BLaER1 treated with 17β-estradiol and CSF1 and Interleukin-3, amounts not matched to agents 10 nM and 100 nM (cell line): Measurements from ENCODE around the gene PPFIA1.
"Not testable (repeated sequence)": the region's sequence is repeated elsewhere in the genome, so short reads cannot be mapped to it uniquely, and the experiment has no call there.

Experiments
- H3K27ac ChIP-seq, 11 experiments: shearing (Covaris generic); formaldehyde crosslinking; 2 replicates each; pipeline ENCODE4 v1.8.1; 2022
- H3K27me3 ChIP-seq, 11 experiments: shearing (Covaris generic); formaldehyde crosslinking; 2 replicates each; pipeline ENCODE4 v1.8.1; 2022
- H3K36me3 ChIP-seq, 11 experiments: shearing (Covaris generic); formaldehyde crosslinking; 2 replicates each; pipeline ENCODE4 v1.8.1; 2022
- H3K4me1 ChIP-seq, 10 experiments: shearing (Covaris generic); formaldehyde crosslinking; 2 replicates each; pipeline ENCODE4 v1.8.1; 2022
- H3K4me2 ChIP-seq, 11 experiments: shearing (Covaris generic); formaldehyde crosslinking; 2 replicates each; pipeline ENCODE4 v1.8.1; 2022
- H3K4me3 ChIP-seq, 10 experiments: shearing (Covaris generic); formaldehyde crosslinking; 2 replicates each; pipeline ENCODE4 v1.8.1; 2022
- H3K9ac ChIP-seq, 11 experiments: shearing (Covaris generic); formaldehyde crosslinking; 2 replicates each; pipeline ENCODE4 v1.8.1; 2022
- H3K9me3 ChIP-seq, 11 experiments: shearing (Covaris generic); formaldehyde crosslinking; replicated peaks in 1 of 11; 2 replicates each; pipeline ENCODE4 v1.8.1; 2022
- H4K20me1 ChIP-seq, 11 experiments: shearing (Covaris generic); formaldehyde crosslinking; 2 replicates each; pipeline ENCODE4 v1.8.1; 2022
- Cebpa-rat ChIP-seq, 11 experiments: shearing (Covaris generic); IDR thresholded peaks; 2 replicates each; pipeline ENCODE4 v1.8.1; 2022

PPFIA1 gene

GRCh38 chr11:70381872-70382861 lies 111.7 kb downstream of the PPFIA1 start:
- no peaks in the 10 kb centered on the region for H3K27me3 ChIP-seq
- peaks cover 73 to 90% (median 80%) of the 10 kb centered on the region in 11 experiments for H3K36me3 ChIP-seq
- no peak overlapping the region for H3K27ac ChIP-seq
- peaks cover 0 to 7% (median 0%) of the 10 kb centered on the region in 10 experiments; a peak in 2 of 20 replicates for H3K4me1 ChIP-seq
- H3K9ac ChIP-seq, result no peak overlapping the region
- no peak for TF ChIP-seq Cebpa-rat (IDR thresholded peaks at IDR 0.05)
- H3K9me3 ChIP-seq, result no peaks in the 10 kb centered on the region
- H3K4me3 ChIP-seq, result no peak overlapping the region
- H4K20me1 ChIP-seq, result peaks cover 0 to 76% (median 22%) of the 10 kb centered on the region in 11 experiments; a peak in 15 of 22 replicates
- H3K4me2 ChIP-seq, result no peak overlapping the region

DNA sequence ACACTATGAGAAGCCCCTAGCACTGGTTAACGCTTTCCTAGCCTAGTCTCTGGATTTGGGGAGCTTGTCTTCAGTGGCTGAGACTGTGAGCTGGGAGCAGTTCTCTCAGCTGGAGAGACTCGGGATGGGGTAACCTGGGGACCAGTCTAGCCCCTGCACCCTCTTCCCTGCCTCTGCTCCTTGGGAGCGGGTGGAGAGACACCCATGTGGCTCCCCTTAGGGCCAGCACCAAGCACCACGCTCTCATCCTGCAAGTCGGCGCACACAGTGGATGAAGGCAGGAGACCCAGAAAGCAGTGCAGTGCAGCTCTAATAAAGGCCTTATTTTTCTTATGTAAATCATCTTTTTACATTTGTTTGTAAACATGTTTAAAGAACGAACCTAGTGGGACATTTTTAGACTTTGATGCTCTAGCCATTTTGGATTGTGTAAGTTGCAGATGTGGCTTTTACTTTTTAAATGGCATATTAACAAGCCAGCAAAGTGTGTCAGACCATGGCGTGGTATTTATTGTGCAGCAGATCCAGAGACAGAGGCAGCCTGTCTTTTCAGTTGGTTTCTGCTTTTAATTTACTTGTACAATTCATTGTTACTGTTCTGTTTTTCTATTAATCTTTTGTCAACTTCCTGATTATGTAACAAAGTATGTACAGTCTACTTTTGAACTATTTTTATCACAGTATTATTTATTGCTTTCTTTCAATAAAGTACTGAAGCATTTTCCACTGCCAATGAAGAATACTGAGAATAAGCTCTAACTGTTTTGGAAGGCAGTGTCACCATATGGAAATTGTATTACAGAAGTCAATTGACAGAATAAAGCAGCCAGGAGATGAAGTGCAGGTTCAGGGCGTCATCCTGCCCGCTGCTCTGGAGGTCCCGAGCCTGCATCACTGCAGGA lies 113.4 kb downstream of the PPFIA1 start:
- Histone ChIP-seq H3K9ac (no peak overlapping the region), H4K20me1 (peaks cover 0 to 70% (median 21%) of the 10 kb centered on the region in 11 experiments; a peak in 15 of 22 replicates), H3K36me3 (peaks cover 56 to 73% (median 62%) of the 10 kb centered on the region in 11 experiments), H3K4me3 (no peak overlapping the region), H3K4me1 (peaks cover 0 to 7% (median 0%) of the 10 kb centered on the region in 10 experiments; a peak in 2 of 20 replicates), H3K27ac (no peak overlapping the region), H3K9me3 (no peaks in the 10 kb centered on the region), H3K27me3 (0 out of 22 replicates have a peak, but pooled peaks cover 0 to 7% (median 0%) of the 10 kb centered on the region in 11 experiments), H3K4me2 (no peak overlapping the region)
- no peak for TF ChIP-seq Cebpa-rat (IDR thresholded peaks at IDR 0.05)

DNA sequence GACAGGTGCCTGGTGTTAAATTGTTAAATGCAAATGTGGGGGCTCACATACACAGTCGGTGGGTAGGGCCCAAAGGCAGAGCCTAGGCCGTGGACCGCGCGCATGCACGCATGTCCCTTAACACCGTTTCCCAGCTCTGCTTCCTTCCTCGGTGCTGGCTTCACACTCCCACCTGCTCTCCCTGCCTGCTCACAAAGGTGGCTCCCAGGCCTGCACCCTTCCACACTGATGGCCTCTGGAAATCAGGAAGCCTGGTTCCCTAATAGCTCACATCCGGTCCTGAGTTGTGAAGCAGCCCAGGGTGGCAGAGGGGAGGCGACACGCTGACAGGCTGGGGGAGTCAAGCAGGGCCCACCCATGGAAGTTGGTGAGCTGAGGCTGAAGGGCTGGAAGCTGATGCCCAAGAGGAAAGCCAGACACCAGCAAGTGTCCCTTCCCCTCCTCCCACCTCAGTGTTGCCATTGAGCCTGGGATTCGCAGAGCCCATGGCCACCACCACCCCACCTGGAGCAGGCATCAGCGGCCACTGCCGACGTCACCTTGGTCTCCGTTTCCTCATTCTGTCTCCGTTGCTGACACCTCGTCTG lies 114.2 kb downstream of the PPFIA1 start:
- peaks cover 0 to 14% (median 0%) of the 10 kb centered on the region in 11 experiments; a peak in 4 of 22 replicates for H3K27me3 ChIP-seq
- H3K27ac ChIP-seq, result no peak overlapping the region
- H3K4me1 ChIP-seq, result peaks cover 0 to 7% (median 0%) of the 10 kb centered on the region in 10 experiments; a peak in 2 of 20 replicates
- H3K9ac ChIP-seq, result no peak overlapping the region
- H4K20me1 ChIP-seq, result peaks cover 0 to 72% (median 21%) of the 10 kb centered on the region in 11 experiments; a peak in 15 of 22 replicates
- no peak overlapping the region for H3K4me3 ChIP-seq
- H3K4me2 ChIP-seq, result no peak overlapping the region
- H3K36me3 ChIP-seq, result peaks cover 48 to 65% (median 55%) of the 10 kb centered on the region in 11 experiments
- no peak for TF ChIP-seq Cebpa-rat (IDR thresholded peaks at IDR 0.05)
- no peaks in the 10 kb centered on the region for H3K9me3 ChIP-seq

GRCh38 chr11:70387564-70387963 lies 117.1 kb downstream of the PPFIA1 start:
- Histone ChIP-seq H3K36me3 (peaks cover 20 to 36% (median 27%) of the 10 kb centered on the region in 11 experiments), H3K9me3 (no peaks in the 10 kb centered on the region), H4K20me1 (peaks cover 0 to 53% (median 11%) of the 10 kb centered on the region in 11 experiments; a peak in 13 of 22 replicates), H3K4me3 (no peak overlapping the region), H3K9ac (no peak overlapping the region), H3K4me2 (no peak overlapping the region), H3K27ac (no peak overlapping the region), H3K27me3 (peaks cover 0 to 35% (median 0%) of the 10 kb centered on the region in 11 experiments; a peak in 4 of 22 replicates), H3K4me1 (peaks cover 0 to 7% (median 0%) of the 10 kb centered on the region in 10 experiments; a peak in 2 of 20 replicates)
- TF ChIP-seq Cebpa-rat (IDR thresholded peaks at IDR 0.05), result no peak

GRCh38 chr11:70389201-70389600 lies 118.7 kb downstream of the PPFIA1 start:
- Histone ChIP-seq H3K4me1 (no peaks in the 10 kb centered on the region), H3K4me2 (no peak overlapping the region), H4K20me1 (peaks cover 0 to 56% (median 9%) of the 10 kb centered on the region in 11 experiments; a peak in 13 of 22 replicates), H3K36me3 (peaks cover 8 to 22% (median 17%) of the 10 kb centered on the region in 11 experiments), H3K9me3 (no peaks in the 10 kb centered on the region), H3K27me3 (peaks cover 0 to 52% (median 3%) of the 10 kb centered on the region in 11 experiments; a peak in 10 of 22 replicates), H3K4me3 (no peak overlapping the region), H3K27ac (no peak overlapping the region), H3K9ac (no peak overlapping the region)
- no peak for TF ChIP-seq Cebpa-rat (IDR thresholded peaks at IDR 0.05)

DNA sequence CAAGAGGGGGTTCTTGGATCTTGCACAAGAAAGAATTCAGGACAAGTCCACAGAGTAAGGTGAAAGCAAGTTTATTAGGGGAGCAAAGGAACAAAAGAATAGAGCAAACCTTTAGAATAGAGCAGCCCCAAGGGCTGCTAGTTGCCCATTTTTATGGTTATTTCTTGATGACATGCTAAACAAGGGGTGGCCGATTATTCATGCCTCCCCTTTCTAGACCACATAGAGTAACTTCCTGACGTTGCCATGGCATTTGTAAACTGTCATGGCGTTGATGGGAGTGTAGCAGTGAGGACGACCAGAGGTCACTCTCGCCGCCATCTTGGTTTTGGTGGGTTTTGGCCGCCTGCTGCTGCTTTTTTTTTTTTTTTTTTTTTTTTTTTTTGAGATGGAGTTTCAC lies 120.4 kb downstream of the PPFIA1 start:
- H3K27ac ChIP-seq, H3K9ac ChIP-seq, H3K4me2 ChIP-seq, H3K4me1 ChIP-seq, H3K36me3 ChIP-seq, H3K4me3 ChIP-seq, H3K9me3 ChIP-seq: not testable (repeated sequence)
- peaks cover 0 to 68% (median 6%) of the 10 kb centered on the region in 11 experiments; a peak in 13 of 22 replicates for H3K27me3 ChIP-seq
- H4K20me1 ChIP-seq, result peaks cover 0 to 61% (median 0%) of the 10 kb centered on the region in 11 experiments; a peak in 7 of 22 replicates

DNA sequence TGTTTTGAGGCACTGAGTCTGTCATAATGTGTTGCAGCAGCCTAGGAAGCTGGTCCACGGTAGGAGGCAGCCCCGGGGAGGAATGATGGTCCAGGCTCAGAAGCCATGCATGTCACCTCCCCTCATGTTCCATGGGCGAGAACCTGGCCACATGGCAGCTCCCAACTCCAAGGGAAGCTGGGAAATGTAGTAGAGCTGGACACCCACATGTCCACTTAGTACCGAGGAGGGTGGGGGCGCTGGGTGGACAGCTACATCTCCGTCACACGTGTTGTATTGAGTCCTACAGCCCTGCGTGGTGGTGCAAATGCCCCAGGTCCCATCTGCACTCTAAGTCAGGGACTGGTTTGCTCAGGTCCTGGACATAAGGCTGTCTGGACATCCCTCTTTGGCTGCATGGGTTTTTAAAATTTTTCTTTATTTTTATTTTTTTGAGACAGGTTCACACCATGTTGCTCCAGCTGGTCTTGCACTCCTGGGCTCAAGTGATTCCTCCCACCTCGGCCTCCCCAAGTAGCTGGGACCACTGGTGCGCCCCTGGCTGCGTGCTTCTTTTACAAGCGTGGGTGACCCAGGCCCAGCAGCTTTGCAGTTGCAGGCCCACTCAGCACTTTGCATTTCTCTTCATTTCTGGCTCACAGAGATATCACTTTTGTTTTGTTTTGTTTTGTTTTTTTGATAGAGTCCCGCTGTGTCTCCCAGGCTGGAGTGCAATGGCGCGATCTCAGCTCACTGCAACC lies 123.9 kb downstream of the PPFIA1 start:
- Histone ChIP-seq H3K27me3 (peaks cover 27 to 91% (median 36%) of the 10 kb centered on the region in 11 experiments), H3K4me2 (no peak overlapping the region), H4K20me1 (peaks cover 8 to 78% (median 22%) of the 10 kb centered on the region in 11 experiments; a peak in 18 of 22 replicates), H3K36me3 (no peaks in the 10 kb centered on the region), H3K4me1 (peaks cover 24 to 29% (median 27%) of the 10 kb centered on the region in 10 experiments), H3K9ac (no peak overlapping the region), H3K27ac (no peak overlapping the region), H3K4me3 (no peak overlapping the region), H3K9me3 (no peaks in the 10 kb centered on the region)
- no peak for TF ChIP-seq Cebpa-rat (IDR thresholded peaks at IDR 0.05)
